Pancreas (tissue), 10 donors: ENCODE results near the gene SRGAP3. TPM values are rescaled to one million over a fixed set of nuclear protein-coding genes. Genes with fewer than 3 reads are reported as not detected.

Experiments
- ATAC-seq, 4 donors: fragments of 200-7000 bp; cut with Tn5 transposase; one replicate each; pipeline versions ENCODE4 v1.8.0 to v1.9.1; 2020; ENCODE audit warnings: mild to moderate bottlenecking in 4 of 4, moderate library complexity in 4 of 4
- DNase-seq, 6 donors: peaks; one replicate each; pipeline ENCODE4 v3.0.0-alpha.2; 2020
- FAIRE-seq: peaks from 2 replicates; lab custom pipeline; 2012; peaks lifted over from hg19 to GRCh38; lab: Jason Lieb, UNC
- H3K27ac ChIP-seq, 4 donors: fragments of 200-600 bp; sonication (generic); 1 replicate in 3 of 4; 2 replicates in 1 of 4; pipeline versions ENCODE4 v1.5.0 to v1.8.0; 2020
- H3K27me3 ChIP-seq, 4 donors: fragments of 200-600 bp; one replicate each; pipeline ENCODE4 v1.8.0; 2021
- H3K36me3 ChIP-seq, 3 donors: fragments of 200-600 bp; sonication (generic) in 1 of 3; one replicate each; pipeline versions ENCODE4 v1.5.0 to v1.8.0; 2020 to 2021
- H3K4me1 ChIP-seq, 3 donors: fragments of 200-600 bp; one replicate each; pipeline ENCODE4 v1.8.0; 2021
- H3K4me3 ChIP-seq, 4 donors: fragments of 200-600 bp; sonication (generic) in 2 of 4; one replicate each; pipeline versions ENCODE4 v1.5.0 to v1.8.0; 2020 to 2021
- H3K9me3 ChIP-seq, 4 donors: fragments of 200-600 bp; one replicate each; pipeline ENCODE4 v1.8.0; 2021
- CTCF ChIP-seq, 4 donors: fragments of 200-600 bp; sonication (generic) in 3 of 4; IDR thresholded peaks; one replicate each; pipeline versions ENCODE4 v1.5.0 to v1.8.0; 2021; ENCODE audit warnings: antibody characterized with exemption in 4 of 4
- WGBS, 2 donors: extraction: QIAGEN DNeasy Blood & Tissue Kit; methylation state at CpG; one replicate each; pipeline ENCODE4 v1.1.7; 2013; 5-methylcytosine and 5-hydroxymethylcytosine counted together
- intact Hi-C, 3 donors: fragments of 100-400 bp; cut with DNase I; formaldehyde crosslinking; loops; one replicate each; pipeline versions ENCODE4 v1.11.1 to v1.14.2; 2022
- polyA plus RNA-seq, 2 donors: library from polyadenylated mRNA; stranded (reverse); fragments of 200-250 nt; gene quantifications; one replicate each; pipeline ENCODE4 v1.2.3, GENCODE V29; 2013
- total RNA-seq, 6 donors: library from RNA; stranded (reverse); fragmentation: NEBNext Ultra II Directional in 4 of 6; extraction: Animal tissue kit (Norgen Biotek cat#: 25700) in 4 of 6; gene quantifications; one replicate each; pipeline versions ENCODE4 v1.2.1 to v1.2.4, GENCODE V29; 2021 to 2023
- donor health status: healthy with polysubstance abuse.
- donor health status: DM: no; HTN: no; CAD: no; lungs with moderate emphysema.
- donor health status: DM: no; HTN: no; CAD: no.
- donor health status: control.
- donor health status: control.
- donor health status: Bipolar disorder and iron deficiency.
- donor health status: DM: yes; HTN: yes; CAD: no.
- donor health status: DM: no; HTN: no; CAD: no.
- donor health status: DM: no; HTN: no; CAD: no.
- donor health status: DM: yes; HTN: yes; CAD: no.

SRGAP3 gene
- total and polyA plus RNA-seq, 8 donors: 1.9 to 6.5 (median 3.0) TPM

- no peaks in the 10 kb centered on the region for H3K27me3 ChIP-seq
- H3K4me3 ChIP-seq: no peak overlapping the region
- intact Hi-C loops: no loop called here
- no peaks in the 10 kb centered on the region for H3K36me3 ChIP-seq
- ATAC-seq (no peak), DNase-seq (no peak), FAIRE-seq (no peak)
- H3K9me3 ChIP-seq: no peaks in the 10 kb centered on the region
- 71 to 85% methylated on average over 2 of the region's 2 CpGs for WGBS, 2 donors
- H3K4me1 ChIP-seq: no peaks in the 10 kb centered on the region
- no peak for TF ChIP-seq CTCF (IDR thresholded peaks at IDR 0.05)
- no peak overlapping the region for H3K27ac ChIP-seq
Observed at GRCh38 chr3:9167222-9167621, 82.2 kb downstream of the SRGAP3 start.

- no peak for TF ChIP-seq CTCF (IDR thresholded peaks at IDR 0.05)
- intact Hi-C loops: no loop called here
- ATAC-seq: no peak
- no peaks in the 10 kb centered on the region for H3K36me3 ChIP-seq
- no peaks in the 10 kb centered on the region for H3K27me3 ChIP-seq
- WGBS, 2 donors: 86 to 92% methylated on average over 5 of the region's 5 CpGs
- FAIRE-seq: no peak
- H3K4me3 ChIP-seq: no peak overlapping the region
- H3K4me1 ChIP-seq: no peaks in the 10 kb centered on the region
- no peaks in the 10 kb centered on the region for H3K9me3 ChIP-seq
- no peak overlapping the region for H3K27ac ChIP-seq
- DNase-seq: no peak
Observed at GRCh38 chr3:9165421-9165820, 84.0 kb downstream of the SRGAP3 start.

GRCh38 chr3:9163289-9163688, 86.2 kb downstream of the SRGAP3 start:
- FAIRE-seq (no peak), ATAC-seq (no peak), DNase-seq (no peak)
- H3K27me3 ChIP-seq: no peaks in the 10 kb centered on the region
- intact Hi-C loops: no loop called here
- H3K36me3 ChIP-seq: no peaks in the 10 kb centered on the region
- no peaks in the 10 kb centered on the region for H3K9me3 ChIP-seq
- no peak overlapping the region for H3K4me3 ChIP-seq
- H3K27ac ChIP-seq: no peak overlapping the region
- TF ChIP-seq CTCF (IDR thresholded peaks at IDR 0.05): no peak
- 90 to 96% methylated on average over 12 of the region's 12 CpGs for WGBS, 2 donors
- no peaks in the 10 kb centered on the region for H3K4me1 ChIP-seq

GRCh38 chr3:9161811-9162210, 87.6 kb downstream of the SRGAP3 start:
- no peak for TF ChIP-seq CTCF (IDR thresholded peaks at IDR 0.05)
- no peaks in the 10 kb centered on the region for H3K9me3 ChIP-seq
- no peak for DNase-seq
- intact Hi-C loops: no loop called here
- no peaks in the 10 kb centered on the region for H3K27me3 ChIP-seq
- H3K36me3 ChIP-seq: no peaks in the 10 kb centered on the region
- no peak overlapping the region for H3K27ac ChIP-seq
- H3K4me1 ChIP-seq: no peaks in the 10 kb centered on the region
- WGBS, 2 donors: 94 to 98% methylated on average over 1 of the region's 1 CpG
- H3K4me3 ChIP-seq: no peak overlapping the region
- ATAC-seq: no peak
- no peak for FAIRE-seq

- DNase-seq (no peak), FAIRE-seq (no peak), ATAC-seq (no peak)
- no peak overlapping the region for H3K27ac ChIP-seq
- no peak overlapping the region for H3K4me3 ChIP-seq
- H3K27me3 ChIP-seq: no peaks in the 10 kb centered on the region
- no peaks in the 10 kb centered on the region for H3K36me3 ChIP-seq
- no peak for TF ChIP-seq CTCF (IDR thresholded peaks at IDR 0.05)
- H3K9me3 ChIP-seq: no peaks in the 10 kb centered on the region
- H3K4me1 ChIP-seq: no peaks in the 10 kb centered on the region
- 79 to 82% methylated on average over 4 of the region's 4 CpGs for WGBS, 2 donors
- intact Hi-C loops: no loop called here
Observed at GRCh38 chr3:9161298-9161697, 88.1 kb downstream of the SRGAP3 start.
